ENCODE data around the gene CD276. TPM values are rescaled to one million over a fixed set of nuclear protein-coding genes. Genes with fewer than 3 reads are reported as not detected.
A peak's percentile ranks its signal among the peaks of the same experiment; 100 is the strongest.
"Not testable (repeated sequence)": the region's sequence is repeated elsewhere in the genome, so short reads cannot be mapped to it uniquely, and the experiment has no call there.

CD276 gene
- total and polyA plus RNA-seq, 2 experiments from 2014 or later = 127 to 172 TPM

- Histone ChIP-seq H3K9me3 (ENCODE audit: low read depth) (no peaks in the 10 kb centered on the region), H3K27me3 (no peaks in the 10 kb centered on the region), H3K36me3 (no peaks in the 10 kb centered on the region), H3K27ac (no peak overlapping the region), H3K4me1 (ENCODE audit: low read depth) (peaks cover 2% of the 10 kb centered on the region), H3K4me3 (no peak overlapping the region)
- no peak for DNase-seq (ENCODE audit: low read depth in 1 of 2, low spot score in 1 of 2)
- TF ChIP-seq, protein P1, sequence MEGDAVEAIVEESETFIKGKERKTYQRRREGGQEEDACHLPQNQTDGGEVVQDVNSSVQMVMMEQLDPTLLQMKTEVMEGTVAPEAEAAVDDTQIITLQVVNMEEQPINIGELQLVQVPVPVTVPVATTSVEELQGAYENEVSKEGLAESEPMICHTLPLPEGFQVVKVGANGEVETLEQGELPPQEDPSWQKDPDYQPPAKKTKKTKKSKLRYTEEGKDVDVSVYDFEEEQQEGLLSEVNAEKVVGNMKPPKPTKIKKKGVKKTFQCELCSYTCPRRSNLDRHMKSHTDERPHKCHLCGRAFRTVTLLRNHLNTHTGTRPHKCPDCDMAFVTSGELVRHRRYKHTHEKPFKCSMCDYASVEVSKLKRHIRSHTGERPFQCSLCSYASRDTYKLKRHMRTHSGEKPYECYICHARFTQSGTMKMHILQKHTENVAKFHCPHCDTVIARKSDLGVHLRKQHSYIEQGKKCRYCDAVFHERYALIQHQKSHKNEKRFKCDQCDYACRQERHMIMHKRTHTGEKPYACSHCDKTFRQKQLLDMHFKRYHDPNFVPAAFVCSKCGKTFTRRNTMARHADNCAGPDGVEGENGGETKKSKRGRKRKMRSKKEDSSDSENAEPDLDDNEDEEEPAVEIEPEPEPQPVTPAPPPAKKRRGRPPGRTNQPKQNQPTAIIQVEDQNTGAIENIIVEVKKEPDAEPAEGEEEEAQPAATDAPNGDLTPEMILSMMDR (IDR thresholded peaks at IDR 0.05; ENCODE audit: low read depth, low read length) = no peak
Measured at GRCh38 chr15:73699249-73700040, 15.3 kb downstream of the CD276 start.

DNA sequence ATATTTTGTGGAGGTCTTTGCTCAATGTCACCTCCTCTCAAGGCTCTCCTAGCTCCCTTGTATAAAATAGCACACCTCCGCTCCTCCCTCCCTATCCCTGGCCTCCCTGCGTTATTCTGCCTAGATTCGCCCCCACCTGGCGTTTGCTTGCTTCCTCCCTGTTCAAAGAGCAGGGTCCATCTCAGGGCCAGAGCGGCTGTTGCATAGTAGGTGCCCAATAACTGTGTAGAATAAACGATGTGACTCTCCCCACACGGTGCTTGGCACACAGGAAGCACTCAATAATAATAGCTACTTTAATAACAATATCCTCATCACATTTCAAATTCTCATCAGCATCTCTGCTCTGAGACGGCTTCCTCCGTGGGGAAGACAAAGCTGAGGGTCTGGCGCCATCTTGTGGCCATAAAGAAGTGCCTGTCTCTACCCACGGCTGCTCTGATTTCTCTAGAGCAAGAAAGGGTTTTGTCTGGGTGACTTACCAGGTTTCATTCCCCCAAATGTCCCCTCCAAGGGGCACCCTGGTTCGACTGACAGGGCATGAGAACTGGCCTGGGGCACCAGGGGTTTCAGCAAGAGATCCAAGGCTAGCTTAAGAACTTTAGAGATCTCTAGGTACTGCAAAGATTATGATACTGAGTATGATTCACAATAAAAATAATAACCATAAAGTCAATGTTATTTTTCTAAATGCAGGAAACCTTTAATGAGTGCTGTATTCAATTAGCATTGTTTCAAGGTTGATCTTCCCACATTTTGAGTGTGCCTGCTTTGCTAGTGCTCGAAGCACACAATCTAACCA lies 16.1 kb downstream of the CD276 start:
- H3K36me3 ChIP-seq = no peaks in the 10 kb centered on the region
- H3K27ac ChIP-seq = no peak overlapping the region
- H3K9me3 ChIP-seq (ENCODE audit: low read depth) = no peaks in the 10 kb centered on the region
- H3K27me3 ChIP-seq = no peaks in the 10 kb centered on the region
- peak; percentile 88 to 89 for DNase-seq (ENCODE audit: low read depth in 1 of 2, low spot score in 1 of 2)
- H3K4me3 ChIP-seq = no peak overlapping the region
- no peaks in the 10 kb centered on the region for H3K4me1 ChIP-seq (ENCODE audit: low read depth)
- TF ChIP-seq, protein P1 (IDR thresholded peaks at IDR 0.05; ENCODE audit: low read depth, low read length) = peak; percentile 93

GRCh38 chr15:73702311-73703239 lies 18.4 kb downstream of the CD276 start:
- not testable (repeated sequence) for H3K27me3 ChIP-seq; H3K9me3 ChIP-seq (ENCODE audit: low read depth); H3K4me1 ChIP-seq (ENCODE audit: low read depth); H3K36me3 ChIP-seq; DNase-seq (ENCODE audit: low read depth in 1 of 2, low spot score in 1 of 2); H3K4me3 ChIP-seq; H3K27ac ChIP-seq

GRCh38 chr15:73703601-73704000 lies 19.4 kb downstream of the CD276 start:
- not testable (repeated sequence) for DNase-seq (ENCODE audit: low read depth in 1 of 2, low spot score in 1 of 2); H3K4me3 ChIP-seq; H3K27me3 ChIP-seq; H3K9me3 ChIP-seq (ENCODE audit: low read depth); H3K4me1 ChIP-seq (ENCODE audit: low read depth); H3K36me3 ChIP-seq; H3K27ac ChIP-seq

DNA sequence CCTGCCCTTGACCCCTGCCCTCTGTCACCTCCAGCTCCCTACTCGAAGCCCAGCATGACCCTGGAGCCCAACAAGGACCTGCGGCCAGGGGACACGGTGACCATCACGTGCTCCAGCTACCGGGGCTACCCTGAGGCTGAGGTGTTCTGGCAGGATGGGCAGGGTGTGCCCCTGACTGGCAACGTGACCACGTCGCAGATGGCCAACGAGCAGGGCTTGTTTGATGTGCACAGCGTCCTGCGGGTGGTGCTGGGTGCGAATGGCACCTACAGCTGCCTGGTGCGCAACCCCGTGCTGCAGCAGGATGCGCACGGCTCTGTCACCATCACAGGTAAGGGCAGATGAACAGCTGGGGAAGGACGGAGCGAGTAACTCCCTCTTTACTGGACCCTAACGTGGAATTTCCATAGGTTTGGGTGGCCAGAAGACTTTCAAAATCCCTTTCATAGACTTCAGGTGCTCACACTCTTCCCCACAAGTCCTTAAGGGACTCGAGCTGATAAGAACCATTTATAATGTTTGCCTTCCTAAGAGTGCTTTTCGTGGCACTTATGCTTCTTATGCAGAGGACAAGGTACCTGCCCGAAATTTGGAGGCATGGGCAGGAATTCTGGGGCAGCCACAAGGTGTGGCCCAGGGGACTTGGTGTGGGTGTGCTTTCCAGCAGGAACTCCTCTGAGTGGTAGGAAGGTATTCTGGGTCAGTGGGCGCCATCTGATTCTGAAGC lies 20.1 kb downstream of the CD276 start:
- H3K36me3 ChIP-seq; DNase-seq (ENCODE audit: low read depth in 1 of 2, low spot score in 1 of 2); H3K27ac ChIP-seq: not testable (repeated sequence)

DNA sequence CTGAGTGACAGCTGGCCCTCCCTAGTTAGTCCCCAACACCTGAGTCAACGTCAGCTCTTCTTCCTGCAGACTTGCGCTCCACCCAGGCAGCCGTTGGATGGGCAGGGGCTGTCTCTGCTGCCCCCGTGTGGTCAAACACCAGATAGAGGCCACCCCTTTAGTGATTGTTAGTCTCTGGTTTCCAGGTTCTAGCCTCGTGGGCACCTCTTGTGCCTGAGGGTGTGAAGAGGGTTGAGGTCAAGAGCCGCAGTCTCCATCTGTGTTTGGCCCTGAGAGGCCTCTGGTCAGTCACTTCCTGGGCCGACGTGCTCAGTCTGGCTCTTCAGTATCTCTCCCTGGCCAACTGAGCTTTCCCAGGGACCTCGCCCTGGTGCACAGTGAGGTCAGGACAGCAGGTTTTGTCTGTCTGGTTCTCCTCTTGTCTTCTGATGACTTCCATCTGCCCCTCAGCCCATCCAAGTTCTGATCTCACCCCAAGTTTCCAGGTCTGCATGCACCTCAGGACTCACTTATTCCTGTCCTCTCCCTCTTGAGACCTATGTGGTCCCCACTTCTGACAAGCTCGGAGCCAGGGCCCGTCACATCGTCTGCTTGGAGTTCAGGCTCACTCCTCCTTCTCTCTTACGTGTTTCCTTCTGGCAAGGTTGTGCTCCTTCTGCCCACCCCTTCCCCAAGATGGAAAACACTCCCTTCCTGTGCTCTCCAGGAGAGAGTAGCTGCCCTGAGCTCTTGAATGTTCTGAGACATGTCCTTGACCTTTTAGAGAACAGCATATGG lies 20.9 kb downstream of the CD276 start:
- H3K36me3 ChIP-seq = peaks cover 10% of the 10 kb centered on the region
- no peak overlapping the region for H3K27ac ChIP-seq
- no peaks in the 10 kb centered on the region for H3K4me1 ChIP-seq (ENCODE audit: low read depth)
- peak; percentile 61 to 75 for DNase-seq (ENCODE audit: low read depth in 1 of 2, low spot score in 1 of 2)
- TF ChIP-seq, protein P1 (IDR thresholded peaks at IDR 0.05; ENCODE audit: low read depth, low read length) = peak; percentile 83
- no peaks in the 10 kb centered on the region for H3K9me3 ChIP-seq (ENCODE audit: low read depth)
- no peaks in the 10 kb centered on the region for H3K27me3 ChIP-seq
- no peak overlapping the region for H3K4me3 ChIP-seq

More for the DNA sequence above, 20.1 kb downstream of the CD276 start:
- H3K4me1 ChIP-seq (ENCODE audit: low read depth); H3K27me3 ChIP-seq; H3K4me3 ChIP-seq; H3K9me3 ChIP-seq (ENCODE audit: low read depth): not testable (repeated sequence)
